ENCODE measurements around the gene FNDC4. TPM values are rescaled to one million over a fixed set of nuclear protein-coding genes. Genes with fewer than 3 reads are reported as not detected.

The FNDC4 gene
- total RNA-seq, 1 experiment from 2014 or later, result 14.1 TPM

- TF ChIP-seq ZNF425 (CRISPR knock-in tag; conservative IDR thresholded peaks at IDR 0.05) (no peak), CREM (CRISPR knock-in tag; IDR thresholded peaks at IDR 0.05) (no peak), ZNF532 (CRISPR knock-in tag; IDR thresholded peaks at IDR 0.05; ENCODE audit: borderline replicate concordance) (no peak), E2F4 (CRISPR knock-in tag; IDR thresholded peaks at IDR 0.05; ENCODE audit: borderline replicate concordance, low read depth) (no peak), FOXP4 (CRISPR knock-in tag; IDR thresholded peaks at IDR 0.05) (no peak), MYBL2 (CRISPR knock-in tag; IDR thresholded peaks at IDR 0.05) (no peak)
These were observed 27.5 kb upstream of the FNDC4 start (continued) for GRCh38 chr2:27522400-27522945.

- no peak overlapping the region for H3K27ac Mint-ChIP-seq
- H3K27me3 Mint-ChIP-seq (ENCODE audit: low read depth), result peaks cover 12% of the 10 kb centered on the region
- CTCF ChIA-PET, result interaction anchor here (1.2 kb wide), 1 partner anchor 183 kb away, joined by 3 read pairs; no protein-coding TSS in a partner anchor
- no peaks in the 10 kb centered on the region for H3K9me3 Mint-ChIP-seq
- H3K36me3 Mint-ChIP-seq, result no peaks in the 10 kb centered on the region
- no peak overlapping the region for H3K4me3 Mint-ChIP-seq
- DNase-seq (ENCODE audit: low spot score) (no peak), ATAC-seq (no peak)
- H3K4me1 Mint-ChIP-seq, result no peaks in the 10 kb centered on the region
- POLR2A ChIA-PET, result no interaction called here
- TF ChIP-seq ZNF416 (CRISPR knock-in tag; IDR thresholded peaks at IDR 0.05), result no peak
- TF ChIP-seq SMAD3 (CRISPR knock-in tag; IDR thresholded peaks at IDR 0.05; ENCODE audit: borderline replicate concordance), result no peak
- no peak for TF ChIP-seq SOX15 (CRISPR knock-in tag; IDR thresholded peaks at IDR 0.05)
- no peak for TF ChIP-seq FOXK1 (CRISPR knock-in tag; IDR thresholded peaks at IDR 0.05)
- no peak for TF ChIP-seq ZNF317 (CRISPR knock-in tag; IDR thresholded peaks at IDR 0.05; ENCODE audit: borderline replicate concordance, low read depth)
- no peak for TF ChIP-seq MLX (CRISPR knock-in tag; IDR thresholded peaks at IDR 0.05)
- no peak for TF ChIP-seq FOXP1 (CRISPR knock-in tag; IDR thresholded peaks at IDR 0.05; ENCODE audit: borderline replicate concordance)
- no peak for TF ChIP-seq NR1H2 (CRISPR knock-in tag; IDR thresholded peaks at IDR 0.05)
- TF ChIP-seq CBFB (CRISPR knock-in tag; IDR thresholded peaks at IDR 0.05; ENCODE audit: low read depth), result no peak
- TF ChIP-seq CDX4 (CRISPR knock-in tag; IDR thresholded peaks at IDR 0.05; ENCODE audit: borderline replicate concordance), result no peak
- no peak for TF ChIP-seq ESRRA (CRISPR knock-in tag; IDR thresholded peaks at IDR 0.05; ENCODE audit: borderline replicate concordance)
- TF ChIP-seq MXD4 (CRISPR knock-in tag; IDR thresholded peaks at IDR 0.05; ENCODE audit: borderline replicate concordance), result no peak
- no peak for TF ChIP-seq OVOL2 (CRISPR knock-in tag; IDR thresholded peaks at IDR 0.05; ENCODE audit: borderline replicate concordance)
- TF ChIP-seq IRF1 (CRISPR knock-in tag; IDR thresholded peaks at IDR 0.05), result no peak
- TF ChIP-seq SP1 (CRISPR knock-in tag; conservative IDR thresholded peaks at IDR 0.05), result no peak
- TF ChIP-seq ZNF425 (CRISPR knock-in tag; conservative IDR thresholded peaks at IDR 0.05), result no peak
These were observed 25.3 kb upstream of the FNDC4 start for GRCh38 chr2:27520316-27520715.

Measured in WTC11 (cell line).